ENCODE data around the gene LCP2.
A peak's percentile ranks its signal among the peaks of the same experiment; 100 is the strongest.

Gene LCP2

GRCh38 chr5:170312301-170312595 lies 14.7 kb upstream of the LCP2 start (continued):
- TF ChIP-seq ZBTB17 (tag by site-specific recombination; IDR thresholded peaks at IDR 0.05) (no peak), PRDM10 (tag by site-specific recombination; IDR thresholded peaks at IDR 0.05) (no peak)

GRCh38 chr5:170311511-170312300 lies 14.1 kb upstream of the LCP2 start:
- no peak overlapping the region for H3K27ac ChIP-seq (ENCODE audit: extremely low read depth, low read depth, low read length)
- ChIA-PET CTCF (no interaction called here), POLR2A (no interaction called here)
- no peaks in the 10 kb centered on the region for H3K4me1 ChIP-seq (ENCODE audit: control insufficient read depth, insufficient read depth, low read length)
- H3K9me3 ChIP-seq (ENCODE audit: control insufficient read depth, insufficient read depth, low read depth, low read length): no peaks in the 10 kb centered on the region
- no peak overlapping the region for H3K4me3 ChIP-seq (ENCODE audit: low read depth, low read length)
- H3K36me3 ChIP-seq (ENCODE audit: control insufficient read depth in 2 of 2, insufficient read depth in 1 of 2, low read length in 2 of 2): no peaks in the 10 kb centered on the region
- TF ChIP-seq ZNF416 (tag by site-specific recombination; IDR thresholded peaks at IDR 0.05) (no peak), KLF1 (tag by site-specific recombination; IDR thresholded peaks at IDR 0.05) (no peak), KLF16 (tag by site-specific recombination; IDR thresholded peaks at IDR 0.05) (no peak), ZBTB17 (tag by site-specific recombination; IDR thresholded peaks at IDR 0.05) (0 out of 2 replicates have a peak, but pooled peaks have one; percentile 18)

GRCh38 chr5:170310256-170310926 lies 12.8 kb upstream of the LCP2 start:
- CTCF ChIA-PET: no interaction called here
- Histone ChIP-seq H3K9me3 (ENCODE audit: control insufficient read depth, insufficient read depth, low read depth, low read length) (no peaks in the 10 kb centered on the region), H3K4me1 (ENCODE audit: control insufficient read depth, insufficient read depth, low read length) (no peaks in the 10 kb centered on the region), H3K4me3 (ENCODE audit: low read depth, low read length) (no peak overlapping the region), H3K36me3 (ENCODE audit: control insufficient read depth in 2 of 2, insufficient read depth in 1 of 2, low read length in 2 of 2) (no peaks in the 10 kb centered on the region), H3K27ac (ENCODE audit: extremely low read depth, low read depth, low read length) (no peak overlapping the region)
- POLR2A ChIA-PET: no interaction called here
- TF ChIP-seq ZNF23 (tag by site-specific recombination; IDR thresholded peaks at IDR 0.05; ENCODE audit: borderline replicate concordance): no peak
- 0 out of 2 replicates have a peak, but pooled peaks have one; percentile 34 for TF ChIP-seq ZNF768 (tag by site-specific recombination; IDR thresholded peaks at IDR 0.05)
- no peak for TF ChIP-seq ZNF560 (tag by site-specific recombination; IDR thresholded peaks at IDR 0.05; ENCODE audit: borderline replicate concordance)

GRCh38 chr5:170308686-170309085 lies 11.1 kb upstream of the LCP2 start:
- CTCF ChIA-PET: no interaction called here
- POLR2A ChIA-PET: no interaction called here
- no peak overlapping the region for H3K27ac ChIP-seq (ENCODE audit: extremely low read depth, low read depth, low read length)
- H3K4me1 ChIP-seq (ENCODE audit: control insufficient read depth, insufficient read depth, low read length): no peaks in the 10 kb centered on the region
- no peak overlapping the region for H3K4me3 ChIP-seq (ENCODE audit: low read depth, low read length)
- no peaks in the 10 kb centered on the region for H3K9me3 ChIP-seq (ENCODE audit: control insufficient read depth, insufficient read depth, low read depth, low read length)
- no peaks in the 10 kb centered on the region for H3K36me3 ChIP-seq (ENCODE audit: control insufficient read depth in 2 of 2, insufficient read depth in 1 of 2, low read length in 2 of 2)
- TF ChIP-seq ZNF239 (tag by site-specific recombination; IDR thresholded peaks at IDR 0.05) (no peak), ZNF274 (IDR thresholded peaks at IDR 0.05; ENCODE audit: low read length) (no peak), ZNF274 (tag by site-specific recombination; IDR thresholded peaks at IDR 0.05; ENCODE audit: borderline replicate concordance) (no peak), INSM2 (tag by site-specific recombination; IDR thresholded peaks at IDR 0.05) (no peak), ZNF639 (tag by site-specific recombination; IDR thresholded peaks at IDR 0.05) (no peak), ZBTB6 (tag by site-specific recombination; IDR thresholded peaks at IDR 0.05) (no peak), YY1 (tag by site-specific recombination; IDR thresholded peaks at IDR 0.05) (no peak), HOXD13 (CRISPR knock-in tag; IDR thresholded peaks at IDR 0.05; ENCODE audit: borderline replicate concordance) (no peak), SP2 (tag by site-specific recombination; IDR thresholded peaks at IDR 0.05) (no peak), ZNF654 (tag by site-specific recombination; IDR thresholded peaks at IDR 0.05; ENCODE audit: low read depth) (no peak), ZNF555 (tag by site-specific recombination; conservative IDR thresholded peaks at IDR 0.05) (no peak), ZNF394 (tag by site-specific recombination; IDR thresholded peaks at IDR 0.05; ENCODE audit: borderline replicate concordance) (no peak), ZNF146 (tag by site-specific recombination; IDR thresholded peaks at IDR 0.05) (no peak), ZNF76 (tag by site-specific recombination; IDR thresholded peaks at IDR 0.05; ENCODE audit: borderline replicate concordance, low read depth) (no peak)
